Suprapubic skin (tissue), 4 donors: ENCODE results near the gene ETS1. TPM values are rescaled to one million over a fixed set of nuclear protein-coding genes. Genes with fewer than 3 reads are reported as not detected.
A peak's percentile ranks its signal among the peaks of the same experiment; 100 is the strongest.

Experiments
- DNase-seq, 2 donors: peaks; one replicate each; pipeline ENCODE4 v3.0.0-alpha.2; 2019; ENCODE audit warnings: low spot score in 2 of 2
- H3K27ac ChIP-seq: fragments of 200-600 bp; sonication (generic); one replicate; pipeline ENCODE4 v1.5.1; 2019
- H3K27me3 ChIP-seq: fragments of 200-600 bp; sonication (generic); one replicate; pipeline ENCODE4 v1.5.1; 2019
- H3K36me3 ChIP-seq: fragments of 200-600 bp; sonication (generic); one replicate; pipeline ENCODE4 v1.5.1; 2019
- H3K4me1 ChIP-seq: fragments of 200-600 bp; sonication (generic); one replicate; pipeline ENCODE4 v1.5.1; 2019
- H3K4me3 ChIP-seq: fragments of 200-600 bp; sonication (generic); one replicate; pipeline ENCODE4 v1.5.1; 2019; ENCODE audit warnings: mild to moderate bottlenecking
- H3K9me3 ChIP-seq: fragments of 200-600 bp; sonication (generic); one replicate; pipeline ENCODE4 v1.5.1; 2019
- CTCF ChIP-seq, 2 donors: fragments of 200-600 bp in 1 of 2; fragments of 450-650 bp in 1 of 2; sonication (generic) in 1 of 2; IDR thresholded peaks; one replicate each; pipeline ENCODE4 v1.5.1; 2016 to 2019; ENCODE audit warnings: antibody characterized with exemption in 2 of 2, mild to moderate bottlenecking in 1 of 2, moderate library complexity in 1 of 2
- EP300 ChIP-seq: sonication (generic); formaldehyde crosslinking; IDR thresholded peaks from one replicate; pipeline ENCODE4 v1.6.1; 2017; ENCODE audit warnings: antibody characterized with exemption
- POLR2A ChIP-seq, 2 donors: fragments of 450-650 bp; IDR thresholded peaks; one replicate each; pipeline ENCODE4 v1.6.1; 2017; ENCODE audit warnings: antibody characterized with exemption in 2 of 2, mild to moderate bottlenecking in 2 of 2, moderate library complexity in 2 of 2
- POLR2AphosphoS5 ChIP-seq, 3 donors: sonication (generic); formaldehyde crosslinking; IDR thresholded peaks; one replicate each; pipeline ENCODE4 v1.6.1; 2017; ENCODE audit warnings: antibody characterized with exemption in 3 of 3
- WGBS: methylation state at CpG from one replicate; pipeline ENCODE4 v1.1.5; 2018; 5-methylcytosine and 5-hydroxymethylcytosine counted together
- total RNA-seq, 4 donors: library from RNA; depleted of rRNA; stranded (reverse); fragments of >200 nt; gene quantifications; one replicate each; pipeline ENCODE4 v1.1.0, GENCODE V29; 2016

The ETS1 gene
- total RNA-seq, 4 donors from 2014 or later = 21.7 to 42.6 (median 33.7) TPM

DNA sequence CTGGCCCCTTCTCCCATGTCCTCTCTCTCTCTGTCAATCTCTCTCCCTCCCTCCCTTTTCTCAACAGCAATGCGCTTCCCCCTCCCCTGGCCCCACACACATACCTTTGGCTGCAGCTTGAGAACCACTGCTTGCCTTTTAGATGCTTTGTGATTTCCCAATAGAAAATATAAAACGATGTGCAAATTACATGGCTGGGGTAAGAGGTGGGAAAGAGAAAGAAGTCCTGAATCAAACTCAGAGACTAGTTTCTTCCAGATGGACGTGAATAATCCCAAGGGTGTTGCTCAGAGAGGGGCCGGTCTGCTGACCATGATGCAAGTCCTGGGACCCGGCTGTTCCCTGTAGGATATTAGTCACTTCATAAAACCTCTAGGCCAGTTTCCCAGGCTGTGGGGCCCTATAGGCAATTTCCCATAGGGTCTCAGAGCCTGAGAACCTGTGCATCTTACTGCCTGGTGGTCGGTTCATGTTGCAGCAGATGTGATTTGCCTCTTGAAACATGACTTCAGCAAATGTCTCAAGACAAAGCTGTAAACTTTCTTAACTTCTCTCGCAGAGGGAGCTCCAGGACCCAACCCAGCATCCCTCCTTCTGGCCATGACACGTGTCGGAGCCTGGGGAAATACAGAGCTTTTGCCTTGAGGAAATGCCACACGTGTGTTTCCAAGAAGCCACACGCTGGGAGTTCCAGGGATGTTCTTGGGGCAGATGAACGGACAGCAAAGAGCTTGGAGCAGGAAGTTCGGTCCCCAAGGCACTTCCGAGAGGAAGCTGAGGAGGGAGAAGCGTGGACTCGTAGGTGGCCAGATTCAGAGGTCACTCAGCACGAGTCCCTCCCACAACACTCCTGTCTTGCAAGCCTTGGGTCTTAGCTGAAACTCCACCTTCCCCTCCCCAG, 34.5 kb upstream of the ETS1 start:
- 71% methylated on average over 17 of the region's 17 CpGs for WGBS
- DNase-seq = no peak

DNA sequence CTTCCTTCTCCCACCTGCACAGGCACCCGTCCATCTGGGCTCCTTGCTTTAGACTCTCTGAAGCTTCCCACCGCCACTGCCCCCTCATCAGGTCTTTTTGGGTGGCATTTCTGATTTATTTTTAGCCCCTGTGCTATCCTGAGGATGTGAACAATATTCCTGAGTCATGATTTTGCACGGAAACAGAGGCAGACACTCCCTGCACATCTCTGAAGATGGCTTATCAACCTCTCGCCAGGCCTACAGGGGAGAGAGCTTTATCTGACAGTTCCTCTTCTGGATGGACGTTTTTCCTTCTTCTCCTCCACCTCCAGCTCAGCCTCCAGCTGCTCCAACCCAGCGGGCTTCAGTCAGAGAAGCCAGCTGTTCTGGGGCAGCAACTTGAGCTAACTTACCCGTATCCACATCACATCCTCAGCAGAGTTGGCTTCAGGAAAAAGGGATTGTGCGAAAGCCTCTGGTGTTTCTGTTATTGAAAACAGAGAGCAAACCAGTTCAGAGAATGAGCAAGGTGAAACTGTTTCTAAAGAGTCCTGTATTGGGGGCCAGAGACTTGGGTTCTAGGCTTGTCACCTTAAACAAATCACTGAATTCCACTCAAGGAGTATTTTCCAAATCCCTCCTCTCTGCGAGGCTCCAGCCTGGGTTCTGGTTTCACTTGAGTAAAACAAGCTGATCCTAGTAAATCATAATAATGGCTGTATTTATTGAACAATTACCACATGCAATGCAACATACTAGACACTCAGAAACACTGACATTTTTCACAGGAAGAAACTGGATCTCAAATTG, 33.1 kb upstream of the ETS1 start:
- Histone ChIP-seq H3K4me3 (no peak overlapping the region), H3K9me3 (no peaks in the 10 kb centered on the region), H3K27me3 (no peaks in the 10 kb centered on the region), H3K36me3 (no peaks in the 10 kb centered on the region), H3K4me1 (peaks cover 11% of the 10 kb centered on the region), H3K27ac (no peak overlapping the region)
- no peak for DNase-seq
- TF ChIP-seq POLR2A (IDR thresholded peaks at IDR 0.05) = no peak
- no peak for TF ChIP-seq CTCF (IDR thresholded peaks at IDR 0.05)
- no peak for TF ChIP-seq POLR2AphosphoS5 (IDR thresholded peaks at IDR 0.05)
- TF ChIP-seq EP300 = no peak
- 54% methylated on average over 9 of the region's 9 CpGs for WGBS

More for the DNA sequence above, 34.5 kb upstream of the ETS1 start:
- H3K27ac ChIP-seq = peak overlapping the region; percentile 30
- H3K27me3 ChIP-seq = no peaks in the 10 kb centered on the region
- H3K4me1 ChIP-seq = peaks cover 11% of the 10 kb centered on the region
- H3K36me3 ChIP-seq = no peaks in the 10 kb centered on the region
- no peak overlapping the region for H3K4me3 ChIP-seq
- TF ChIP-seq POLR2AphosphoS5 (IDR thresholded peaks at IDR 0.05) (no peak), POLR2A (IDR thresholded peaks at IDR 0.05) (no peak), EP300 (no peak), CTCF (IDR thresholded peaks at IDR 0.05) (no peak)
- no peaks in the 10 kb centered on the region for H3K9me3 ChIP-seq

GRCh38 chr11:128619540-128620308, 32.4 kb upstream of the ETS1 start:
- no peak for TF ChIP-seq POLR2AphosphoS5 (IDR thresholded peaks at IDR 0.05)
- TF ChIP-seq CTCF (IDR thresholded peaks at IDR 0.05) = no peak
- no peak for TF ChIP-seq EP300
- no peak for TF ChIP-seq POLR2A (IDR thresholded peaks at IDR 0.05)
- no peaks in the 10 kb centered on the region for H3K36me3 ChIP-seq
- peaks cover 4% of the 10 kb centered on the region for H3K27me3 ChIP-seq
- H3K4me3 ChIP-seq = no peak overlapping the region
- H3K27ac ChIP-seq = no peak overlapping the region
- no peak for DNase-seq
- WGBS = 90% methylated on average over 10 of the region's 10 CpGs
- H3K9me3 ChIP-seq = no peaks in the 10 kb centered on the region
- H3K4me1 ChIP-seq = peaks cover 11% of the 10 kb centered on the region

DNA sequence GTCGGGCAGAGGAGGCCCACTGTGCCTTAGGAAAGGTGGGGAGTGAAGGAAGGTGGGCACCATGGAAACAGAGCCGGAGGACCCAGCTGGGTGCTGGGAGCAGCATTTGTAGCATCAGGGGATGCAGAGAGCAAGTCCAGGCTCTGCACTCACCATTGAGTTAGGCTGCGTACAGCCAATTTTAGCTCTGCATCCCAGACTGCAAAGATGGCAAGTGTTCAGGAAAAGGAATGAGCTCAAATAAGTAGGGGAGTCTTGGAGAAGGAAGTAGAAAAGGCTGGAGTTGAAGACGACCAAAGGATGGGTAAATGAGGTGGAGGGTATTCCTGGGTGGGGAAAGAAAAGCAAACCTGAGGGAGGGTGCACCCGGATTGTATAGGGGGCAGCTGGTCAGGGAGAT, 31.6 kb upstream of the ETS1 start:
- no peak overlapping the region for H3K4me3 ChIP-seq
- H3K27me3 ChIP-seq = peaks cover 4% of the 10 kb centered on the region
- 86% methylated on average over 5 of the region's 5 CpGs for whole genome bisulfite sequencing
- H3K9me3 ChIP-seq = no peaks in the 10 kb centered on the region
- H3K27ac ChIP-seq = no peak overlapping the region
- no peak for DNase-seq
- no peak for TF ChIP-seq EP300
- no peak for TF ChIP-seq POLR2A (IDR thresholded peaks at IDR 0.05)
- TF ChIP-seq POLR2AphosphoS5 (IDR thresholded peaks at IDR 0.05) = no peak
- no peak for TF ChIP-seq CTCF (IDR thresholded peaks at IDR 0.05)
- peaks cover 7% of the 10 kb centered on the region for H3K4me1 ChIP-seq
- H3K36me3 ChIP-seq = no peaks in the 10 kb centered on the region
